ENCODE data around the gene TLE5. TPM values are rescaled to one million over a fixed set of nuclear protein-coding genes. Genes with fewer than 3 reads are reported as not detected.
"Not testable (repeated sequence)": the region's sequence is repeated elsewhere in the genome, so short reads cannot be mapped to it uniquely, and the experiment has no call there.

TLE5 gene
- total RNA-seq, 1 donor from 2014 or later, result 629 TPM

GRCh38 chr19:3096267-3096901, 34.1 kb upstream of the TLE5 start:
- no peak for DNase-seq (ENCODE audit: low spot score)

- no peak for DNase-seq (ENCODE audit: low spot score)
Observed at GRCh38 chr19:3095441-3096191, 33.3 kb upstream of the TLE5 start.

- DNase-seq (ENCODE audit: low spot score), result no peak
Observed at GRCh38 chr19:3094601-3095440, 32.5 kb upstream of the TLE5 start.

GRCh38 chr19:3089299-3089855, 27.1 kb upstream of the TLE5 start:
- DNase-seq (ENCODE audit: low spot score), result not testable (repeated sequence)

- no peak for DNase-seq (ENCODE audit: low spot score)
Observed at GRCh38 chr19:3087769-3088168, 25.5 kb upstream of the TLE5 start.

- DNase-seq (ENCODE audit: low spot score), result peak; percentile 64
Observed at GRCh38 chr19:3084943-3085342, 22.6 kb upstream of the TLE5 start.

- no peak for DNase-seq (ENCODE audit: low spot score)
Observed at GRCh38 chr19:3083964-3084363, 21.7 kb upstream of the TLE5 start.

GRCh38 chr19:3082331-3082730, 20.0 kb upstream of the TLE5 start:
- DNase-seq (ENCODE audit: low spot score), result no peak

GRCh38 chr19:3080286-3080685, 18.0 kb upstream of the TLE5 start:
- DNase-seq (ENCODE audit: low spot score), result peak; percentile 60

GRCh38 chr19:3079578-3079977, 17.3 kb upstream of the TLE5 start:
- no peak for DNase-seq (ENCODE audit: low spot score)

GRCh38 chr19:3075605-3076431, 13.5 kb upstream of the TLE5 start:
- peak; percentile 54 for DNase-seq (ENCODE audit: low spot score)

GRCh38 chr19:3073931-3074595, 11.8 kb upstream of the TLE5 start:
- no peak for DNase-seq (ENCODE audit: low spot score)

GRCh38 chr19:3073159-3073563, 10.9 kb upstream of the TLE5 start:
- no peak for DNase-seq (ENCODE audit: low spot score)

- DNase-seq (ENCODE audit: low spot score), result no peak
Observed at GRCh38 chr19:3071768-3072167, 9.5 kb upstream of the TLE5 start.

- no peak for DNase-seq (ENCODE audit: low spot score)
Observed at GRCh38 chr19:3068071-3068470, 5.8 kb upstream of the TLE5 start.

GRCh38 chr19:3067563-3067962, 5.3 kb upstream of the TLE5 start:
- no peak for DNase-seq (ENCODE audit: low spot score)

GRCh38 chr19:3066482-3067049, 4.3 kb upstream of the TLE5 start:
- DNase-seq (ENCODE audit: low spot score), result no peak

- DNase-seq (ENCODE audit: low spot score), result no peak
Observed at GRCh38 chr19:3065675-3066357, 3.5 kb upstream of the TLE5 start.

GRCh38 chr19:3064011-3064330, 1.7 kb upstream of the TLE5 start:
- no peak for DNase-seq (ENCODE audit: low spot score)
